IMR-90 (cell line): Measurements from ENCODE around the gene COMMD8. TPM values are rescaled to one million over a fixed set of nuclear protein-coding genes. Genes with fewer than 3 reads are reported as not detected.

Experiments used
- ATAC-seq: fragments of 200-7000 bp; cut with Tn5 transposase; 2 replicates; pipeline ENCODE4 v1.9.1; 2020; ENCODE audit warnings: low read depth, mild to moderate bottlenecking, moderate library complexity
- BruUV-seq: library from RNA; stranded (reverse); fragments of 400-500 nt; replicated peaks from 2 replicates; lab custom pipeline; 2021; lab: Mats Ljungman, UMichigan
- CTCF ChIA-PET: fragments of 300-600 bp; formaldehyde crosslinking; extraction: SDS; loops from one replicate; lab custom pipeline; 2021; ENCODE audit warnings: antibody characterized with exemption; lab: Yijun Ruan, JAX
- POLR2A ChIA-PET: fragments of 300-600 bp; sonication (Branson Sonifier 250); formaldehyde crosslinking; loops from one replicate; lab custom pipeline; 2022; ENCODE audit warnings: antibody characterized with exemption; ENCODE audit not compliant: unreplicated experiment; lab: Charles Lee
- DNase-seq: peaks from one replicate; pipeline ENCODE4 v3.0.0; 2013
- H2AFZ ChIP-seq: replicated peaks from 2 replicates; pipeline ENCODE3; 2013; ENCODE audit warnings: low read length, mild to moderate bottlenecking; ENCODE audit not compliant: poor library complexity
- H2AK5ac ChIP-seq: 2 replicates; pipeline ENCODE4 v1.6.1; 2013; ENCODE audit warnings: low read depth, low read length, inconsistent platforms
- H2AK9ac ChIP-seq: replicated peaks from 2 replicates; pipeline ENCODE3; 2013; ENCODE audit warnings: mild to moderate bottlenecking, low read depth, low read length, moderate library complexity; ENCODE audit not compliant: poor library complexity
- H2BK120ac ChIP-seq: 2 replicates; pipeline ENCODE4 v1.6.1; 2013; ENCODE audit warnings: low read depth, low read length, inconsistent platforms
- H2BK15ac ChIP-seq: 3 replicates; pipeline ENCODE4 v1.6.1; 2013; ENCODE audit warnings: low read depth, low read length, inconsistent platforms
- H2BK20ac ChIP-seq: 2 replicates; pipeline ENCODE4 v1.6.1; 2013; ENCODE audit warnings: low read depth, mild to moderate bottlenecking, inconsistent platforms, low read length, moderate library complexity
- H2BK5ac ChIP-seq: 2 replicates; pipeline ENCODE4 v1.6.1; 2013; ENCODE audit warnings: mild to moderate bottlenecking, low read depth, low read length, inconsistent platforms; ENCODE audit not compliant: poor library complexity, severe bottlenecking
- H3K14ac ChIP-seq: replicated peaks from 2 replicates; pipeline ENCODE4 v1.6.1; 2013; ENCODE audit warnings: low read depth, low read length, inconsistent platforms
- H3K18ac ChIP-seq: 2 replicates; pipeline ENCODE4 v1.6.1; 2013; ENCODE audit warnings: low read depth, low read length, control low read depth
- H3K23ac ChIP-seq: 2 replicates; pipeline ENCODE4 v1.6.1; 2013; ENCODE audit warnings: low read depth, low read length, inconsistent platforms
- H3K27ac ChIP-seq: 2 replicates; pipeline ENCODE4 v1.5.1; 2013; ENCODE audit warnings: mild to moderate bottlenecking, control low read depth, low read length; ENCODE audit not compliant: insufficient read depth
- H3K27me3 ChIP-seq: 2 replicates; pipeline ENCODE4 v1.6.1; 2013; ENCODE audit warnings: low read length; ENCODE audit not compliant: control insufficient read depth, insufficient read depth
- H3K36me3 ChIP-seq: 2 replicates; pipeline ENCODE4 v1.6.1; 2013; ENCODE audit warnings: low read length, mixed read lengths; ENCODE audit not compliant: control insufficient read depth, insufficient read depth
- H3K4ac ChIP-seq: 2 replicates; pipeline ENCODE4 v1.6.1; 2013; ENCODE audit warnings: low read depth, low read length, inconsistent platforms
- H3K4me1 ChIP-seq: 2 replicates; pipeline ENCODE4 v1.6.1; 2013; ENCODE audit warnings: low read length, mixed read lengths; ENCODE audit not compliant: control insufficient read depth, insufficient read depth
- H3K4me2 ChIP-seq: 2 replicates; pipeline ENCODE4 v1.6.1; 2013; ENCODE audit warnings: low read depth, mild to moderate bottlenecking, control low read depth, low read length, moderate library complexity
- H3K4me3 ChIP-seq: 2 replicates; pipeline ENCODE4 v1.5.1; 2013; ENCODE audit warnings: low read depth, mild to moderate bottlenecking, control low read depth, low read length, moderate library complexity; ENCODE audit not compliant: insufficient read depth
- H3K56ac ChIP-seq: 2 replicates; pipeline ENCODE4 v1.6.1; 2013; ENCODE audit warnings: low read length, inconsistent platforms; ENCODE audit not compliant: insufficient read depth; ENCODE audit errors: extremely low read depth
- H3K79me1 ChIP-seq, 2 experiments: 2 replicates each; pipeline ENCODE4 v1.6.1; 2013; ENCODE audit warnings: low read length in 2 of 2, inconsistent platforms in 1 of 2, low read depth in 1 of 2
- H3K9ac ChIP-seq: 2 replicates; pipeline ENCODE4 v1.6.1; 2013; ENCODE audit warnings: low read depth, low read length, control low read depth
- H3K9me1 ChIP-seq: 2 replicates; pipeline ENCODE4 v1.6.1; 2013; ENCODE audit warnings: low read length, inconsistent platforms; ENCODE audit not compliant: insufficient read depth
- H3K9me3 ChIP-seq: 2 replicates; pipeline ENCODE4 v1.6.1; 2013; ENCODE audit warnings: low read length; ENCODE audit not compliant: control insufficient read depth, insufficient read depth
- H4K20me1 ChIP-seq: 2 replicates; pipeline ENCODE4 v1.6.1; 2013; ENCODE audit warnings: low read length, inconsistent platforms; ENCODE audit not compliant: insufficient read depth
- H4K5ac ChIP-seq: 2 replicates; pipeline ENCODE4 v1.6.1; 2013; ENCODE audit warnings: mild to moderate bottlenecking, low read depth, low read length, control low read depth
- H4K8ac ChIP-seq, 2 experiments: 2 replicates each; pipeline ENCODE4 v1.6.1; 2013; ENCODE audit warnings: low read depth in 2 of 2, low read length in 2 of 2, control low read depth in 1 of 2, inconsistent platforms in 1 of 2
- H4K91ac ChIP-seq: 2 replicates; pipeline ENCODE4 v1.6.1; 2013; ENCODE audit warnings: low read depth, low read length, inconsistent platforms; ENCODE audit not compliant: insufficient read depth
- CEBPB ChIP-seq: IDR thresholded peaks from 2 replicates; pipeline ENCODE4 v1.6.1; 2012; ENCODE audit warnings: low read depth, low read length, improper control_type of control experiment
- CHD1 ChIP-seq: IDR thresholded peaks from 2 replicates; pipeline ENCODE4 v1.6.1; 2012; ENCODE audit warnings: low read depth, low read length, improper control_type of control experiment
- CTCF ChIP-seq: conservative IDR thresholded peaks from 2 replicates; pipeline ENCODE4 v1.5.1; 2012; ENCODE audit warnings: mild to moderate bottlenecking, low read depth, low read length, improper control_type of control experiment
- FOS ChIP-seq: fragments of 150-350 bp; IDR thresholded peaks from 2 replicates; pipeline ENCODE4 v1.6.1; 2016; ENCODE audit warnings: low read depth, low read length
- MAFK ChIP-seq: IDR thresholded peaks from 2 replicates; pipeline ENCODE4 v1.6.1; 2012; ENCODE audit warnings: low read depth, low read length, improper control_type of control experiment
- POLR2A ChIP-seq: IDR thresholded peaks from 2 replicates; pipeline ENCODE4 v1.6.1; 2012; ENCODE audit warnings: mild to moderate bottlenecking, low read depth, low read length
- RAD21 ChIP-seq: IDR thresholded peaks from 2 replicates; pipeline ENCODE4 v1.6.1; 2012; ENCODE audit warnings: low read length, improper control_type of control experiment
- USF2 ChIP-seq: fragments of 150-350 bp; IDR thresholded peaks from 2 replicates; pipeline ENCODE4 v1.6.1; 2017; ENCODE audit warnings: mild to moderate bottlenecking, antibody characterized with exemption, low read length, low read depth
- WGBS, 2 experiments: methylation state at CpG; one replicate each; pipeline versions ENCODE4 v1.1.5 to v1.1.7; 2013; ENCODE audit warnings: missing lambda C conversion rate in 2 of 2; ENCODE audit not compliant: insufficient read length in 1 of 2; ENCODE audit errors: extremely low coverage in 2 of 2; 5-methylcytosine and 5-hydroxymethylcytosine counted together
- dilution Hi-C: fragments of 300-500 bp; cut with HindIII; formaldehyde crosslinking; loops from one replicate; pipeline ENCODE4 v1.14.3; 2018; ENCODE audit warnings: low sequenced_read_pairs; ENCODE audit not compliant: unreplicated experiment
- in situ Hi-C: fragments of 300-500 bp; cut with MboI; formaldehyde crosslinking; loops from 3 replicates; pipeline ENCODE4 v1.14.3; 2019; ENCODE audit warnings: low sequenced_read_pairs, inconsistent platforms, mixed read lengths
- intact Hi-C: fragments of 100-400 bp; cut with micrococcal nuclease; formaldehyde crosslinking; loops from 2 replicates; pipeline ENCODE4 v1.10.0; 2022
- polyA plus RNA-seq, 3 experiments: library from polyadenylated mRNA; depleted of rRNA; stranded (reverse); fragments of >200 nt; gene quantifications; 2 replicates each; pipeline ENCODE4 v1.2.3, GENCODE V29; 2012; ENCODE audit warnings: low replicate concordance in 1 of 3
- total RNA-seq: library from RNA; depleted of rRNA; stranded (reverse); fragments of >200 nt; gene quantifications from 2 replicates; pipeline ENCODE4 v1.2.3, GENCODE V29; 2012

COMMD8 gene
- total and polyA plus RNA-seq, 2 of the 4 experiments (the other 2 are of a cell fraction), result 12.5 to 12.6 TPM

GRCh38 chr4:47505666-47506065, 42.2 kb upstream of the COMMD8 start:
- POLR2A ChIA-PET, result no interaction called here
- no TSS peak for BruUV-seq
- Histone ChIP-seq H2AK5ac (no peak overlapping the region), H3K18ac (no peak overlapping the region), H2AFZ (no peak overlapping the region), H3K4me2 (no peak overlapping the region), H2BK15ac (no peak overlapping the region), H4K20me1 (no peaks in the 10 kb centered on the region), H3K14ac (no peak overlapping the region), H3K36me3 (peaks cover 1% of the 10 kb centered on the region), H3K9me3 (no peaks in the 10 kb centered on the region), H2BK120ac (no peak overlapping the region), H3K4me3 (no peak overlapping the region), H3K79me1 (peaks cover 16 to 48% of the 10 kb centered on the region in 2 experiments), H3K4me1 (peaks cover 4% of the 10 kb centered on the region; the same call in 1 of the 2 replicates), H2AK9ac (no peak overlapping the region), H3K9ac (no peak overlapping the region), H3K56ac (no peak overlapping the region), H3K4ac (no peak overlapping the region), H3K9me1 (peaks cover 3% of the 10 kb centered on the region; the same call in 1 of the 2 replicates), H3K27ac (no peak overlapping the region), H4K8ac (no peak overlapping the region), H2BK20ac (no peak overlapping the region), H2BK5ac (no peak overlapping the region), H3K23ac (no peak overlapping the region), H4K5ac (no peak overlapping the region), H4K91ac (no peak overlapping the region), H3K27me3 (no peaks in the 10 kb centered on the region)
- ATAC-seq (no peak), DNase-seq (no peak)
- CTCF ChIA-PET, result no interaction called here
- WGBS, 2 experiments, result no CpG with 5 or more reads among the region's 3 CpGs
- intact Hi-C loops (no loop called here), in situ Hi-C loops (no loop called here), dilution Hi-C loops (no loop called here)
- TF ChIP-seq POLR2A, result no peak
- no peak for TF ChIP-seq USF2
- TF ChIP-seq RAD21, result no peak
- no peak for TF ChIP-seq MAFK
- TF ChIP-seq CEBPB, result no peak
- no peak for TF ChIP-seq CHD1
- TF ChIP-seq CTCF, result no peak
- TF ChIP-seq FOS, result no peak
